H1 (cell line): ENCODE measurements around the gene POLA2. TPM values are rescaled to one million over a fixed set of nuclear protein-coding genes. Genes with fewer than 3 reads are reported as not detected.

Experiments
- CTCF ChIA-PET: fragments of 300-600 bp; sonication (Branson Sonifier 250); formaldehyde crosslinking; loops from one replicate; lab custom pipeline; 2021; ENCODE audit not compliant: partially characterized antibody; lab: Charles Lee
- POLR2A ChIA-PET: fragments of 300-600 bp; sonication (Branson Sonifier 250); formaldehyde crosslinking; loops from one replicate; lab custom pipeline; 2021; ENCODE audit warnings: inconsistent platforms; ENCODE audit not compliant: partially characterized antibody; lab: Charles Lee
- DNase-seq, 2 experiments: peaks; one replicate each; pipeline versions ENCODE4 v3.0.0 to v3.0.0-alpha.2; 2010 to 2022; ENCODE audit warnings: low spot score in 2 of 2, low read depth in 1 of 2, mixed read lengths in 1 of 2
- FAIRE-seq: peaks from 2 replicates; lab custom pipeline; 2011; peaks lifted over from hg19 to GRCh38; lab: Jason Lieb, UNC
- H2AFZ ChIP-seq: 2 replicates; pipeline ENCODE4 v1.8.1; 2012; ENCODE audit warnings: low read length, inconsistent platforms
- H2AK5ac ChIP-seq: 2 replicates; pipeline ENCODE4 v1.6.1; 2013; ENCODE audit warnings: low read depth, low read length
- H2BK120ac ChIP-seq: replicated peaks from 2 replicates; pipeline ENCODE3; 2013; ENCODE audit warnings: low read depth, low read length, inconsistent platforms
- H2BK12ac ChIP-seq: 2 replicates; pipeline ENCODE4 v1.6.1; 2013; ENCODE audit warnings: low read depth, low read length
- H2BK15ac ChIP-seq: 2 replicates; pipeline ENCODE4 v1.6.1; 2013; ENCODE audit warnings: low read length
- H2BK20ac ChIP-seq: 2 replicates; pipeline ENCODE4 v1.6.1; 2013; ENCODE audit warnings: low read length
- H2BK5ac ChIP-seq: 2 replicates; pipeline ENCODE4 v1.6.1; 2013; ENCODE audit warnings: low read depth, low read length
- H3K14ac ChIP-seq: 2 replicates; pipeline ENCODE4 v1.6.1; 2013; ENCODE audit warnings: inconsistent platforms; ENCODE audit not compliant: insufficient read length
- H3K18ac ChIP-seq: 2 replicates; pipeline ENCODE4 v1.6.1; 2013; ENCODE audit warnings: low read length; ENCODE audit errors: extremely low read depth
- H3K23ac ChIP-seq: 2 replicates; pipeline ENCODE4 v1.6.1; 2013; ENCODE audit warnings: inconsistent platforms; ENCODE audit not compliant: insufficient read length
- H3K23me2 ChIP-seq: 2 replicates; pipeline ENCODE4 v1.6.1; 2013; ENCODE audit warnings: low read depth, low read length
- H3K27ac ChIP-seq: 2 replicates; pipeline ENCODE4 v1.6.1; 2011; ENCODE audit warnings: low read depth, low read length, inconsistent platforms
- H3K27me3 ChIP-seq, 4 experiments: replicated peaks in 1 of 4; 1 replicate in 1 of 4; 2 replicates in 3 of 4; pipeline versions ENCODE4 v1.6.1 to v1.8.1; 2011 to 2013; ENCODE audit warnings: low read length in 3 of 4, mild to moderate bottlenecking in 3 of 4, inconsistent platforms in 2 of 4, mixed read lengths in 2 of 4, moderate library complexity in 1 of 4; ENCODE audit not compliant: control insufficient read depth in 3 of 4, insufficient read depth in 3 of 4; ENCODE audit errors: extremely low read depth in 1 of 4
- H3K36me3 ChIP-seq, 4 experiments: 2 replicates each; pipeline versions ENCODE4 v1.6.1 to v1.8.1; 2011 to 2013; ENCODE audit warnings: mild to moderate bottlenecking in 4 of 4, low read length in 3 of 4, moderate library complexity in 2 of 4, control low read depth in 1 of 4, inconsistent platforms in 1 of 4; ENCODE audit not compliant: insufficient read depth in 4 of 4, control insufficient read depth in 2 of 4
- H3K4ac ChIP-seq: replicated peaks from 2 replicates; pipeline ENCODE3; 2013; ENCODE audit warnings: low read length, low read depth, mixed read lengths, inconsistent platforms; ENCODE audit not compliant: insufficient read length
- H3K4me1 ChIP-seq, 4 experiments: replicated peaks in 1 of 4; 1 replicate in 1 of 4; 2 replicates in 3 of 4; pipeline versions ENCODE4 v1.6.1 to v1.8.1; 2011 to 2013; ENCODE audit warnings: low read length in 3 of 4, inconsistent platforms in 2 of 4, mixed read lengths in 1 of 4; ENCODE audit not compliant: insufficient read depth in 4 of 4, control insufficient read depth in 3 of 4
- H3K4me2 ChIP-seq, 2 experiments: 2 replicates each; pipeline versions ENCODE4 v1.6.1 to v1.8.1; 2011 to 2013; ENCODE audit warnings: low read depth in 2 of 2, low read length in 2 of 2, control low read depth in 1 of 2, inconsistent platforms in 1 of 2, mild to moderate bottlenecking in 1 of 2; ENCODE audit not compliant: insufficient read depth in 1 of 2
- H3K4me3 ChIP-seq, 4 experiments: fragments of 200-600, 300-600 bp in 1 of 4; sonication (generic), shearing (Covaris generic), sonication (Bioruptor Twin) in 1 of 4; 2 replicates each; pipeline versions ENCODE4 v1.5.1 to v1.8.1; 2011 to 2016; ENCODE audit warnings: low read length in 4 of 4, low read depth in 3 of 4, control low read depth in 2 of 4, inconsistent platforms in 2 of 4, mild to moderate bottlenecking in 2 of 4, mixed read lengths in 1 of 4, moderate library complexity in 1 of 4; ENCODE audit not compliant: insufficient read depth in 2 of 4; ENCODE audit errors: extremely low read depth in 1 of 4
- H3K56ac ChIP-seq: replicated peaks from 2 replicates; pipeline ENCODE3; 2013; ENCODE audit warnings: low read depth, mild to moderate bottlenecking, mixed read lengths, low read length, inconsistent platforms; ENCODE audit not compliant: insufficient read length
- H3K79me1 ChIP-seq: 2 replicates; pipeline ENCODE4 v1.6.1; 2013; ENCODE audit warnings: low read depth, low read length, control low read depth
- H3K79me2 ChIP-seq, 2 experiments: 2 replicates each; pipeline versions ENCODE4 v1.6.1 to v1.8.1; 2012 to 2013; ENCODE audit warnings: low read length in 2 of 2, mild to moderate bottlenecking in 2 of 2, inconsistent platforms in 1 of 2; ENCODE audit not compliant: insufficient read depth in 2 of 2, control insufficient read depth in 1 of 2
- H3K9ac ChIP-seq, 4 experiments: replicated peaks in 1 of 4; 1 replicate in 1 of 4; 2 replicates in 3 of 4; pipeline versions ENCODE4 v1.6.1 to v1.8.1; 2011 to 2013; ENCODE audit warnings: low read depth in 3 of 4, low read length in 3 of 4, control low read depth in 2 of 4, mild to moderate bottlenecking in 2 of 4, moderate library complexity in 2 of 4, inconsistent platforms in 1 of 4; ENCODE audit errors: extremely low read depth in 1 of 4
- H3K9me3 ChIP-seq, 2 experiments: 2 replicates each; pipeline versions ENCODE4 v1.6.1 to v1.8.1; 2012 to 2013; ENCODE audit warnings: mild to moderate bottlenecking in 2 of 2, moderate library complexity in 2 of 2, control low read depth in 1 of 2, inconsistent platforms in 1 of 2, low read depth in 1 of 2, low read length in 1 of 2, mixed read lengths in 1 of 2; ENCODE audit not compliant: insufficient read depth in 2 of 2
- H4K20me1 ChIP-seq, 2 experiments: replicated peaks in 1 of 2; 2 replicates each; pipeline versions ENCODE3 to v1.8.1; 2011 to 2013; ENCODE audit warnings: inconsistent platforms in 2 of 2, low read length in 2 of 2, mild to moderate bottlenecking in 1 of 2; ENCODE audit not compliant: insufficient read depth in 2 of 2, control insufficient read depth in 1 of 2
- H4K5ac ChIP-seq: 2 replicates; pipeline ENCODE4 v1.6.1; 2013; ENCODE audit warnings: low read length, low read depth, mixed read lengths, inconsistent platforms; ENCODE audit not compliant: insufficient read length
- H4K8ac ChIP-seq: 2 replicates; pipeline ENCODE4 v1.8.0; 2013; ENCODE audit warnings: mild to moderate bottlenecking, moderate library complexity, low read length, inconsistent platforms; ENCODE audit not compliant: insufficient read depth; ENCODE audit errors: extremely low read depth
- H4K91ac ChIP-seq: replicated peaks from 2 replicates; pipeline ENCODE3; 2013; ENCODE audit warnings: low read length, mixed read lengths, inconsistent platforms; ENCODE audit not compliant: insufficient read length
- BACH1 ChIP-seq: IDR thresholded peaks from 2 replicates; pipeline ENCODE4 v1.6.1; 2012; ENCODE audit warnings: low read length, improper control_type of control experiment
- CBX5 ChIP-seq: fragments of 300-800, 300-1000 bp; sonication (generic); IDR thresholded peaks from 2 replicates; pipeline ENCODE4 v1.7.1; 2016; ENCODE audit warnings: antibody characterized with exemption, low read length, low read depth
- CTBP2 ChIP-seq: IDR thresholded peaks from 2 replicates; pipeline ENCODE4 v1.7.0; 2011; ENCODE audit warnings: borderline replicate concordance, mild to moderate bottlenecking, moderate library complexity, mixed read lengths, low read length; ENCODE audit not compliant: insufficient read depth, insufficient read length
- GABPA ChIP-seq: IDR thresholded peaks from 2 replicates; pipeline ENCODE4 v1.6.1; 2011; ENCODE audit warnings: mild to moderate bottlenecking, low read length, moderate library complexity, borderline replicate concordance; ENCODE audit not compliant: insufficient read depth
- KDM1A ChIP-seq: fragments of 200-600, 300-600 bp; sonication (generic); IDR thresholded peaks from 2 replicates; pipeline ENCODE4 v1.7.1; 2016; ENCODE audit warnings: mild to moderate bottlenecking, low read length, borderline replicate concordance
- KDM5A ChIP-seq: fragments of 200-600 bp; IDR thresholded peaks from 2 replicates; pipeline ENCODE4 v1.7.1; 2012; ENCODE audit warnings: mild to moderate bottlenecking, low read length, inconsistent platforms, mixed read lengths
- RNF2 ChIP-seq: fragments of 200-900, 300-1000 bp; sonication (generic); IDR thresholded peaks from 2 replicates; pipeline ENCODE4 v1.7.1; 2016; ENCODE audit warnings: borderline replicate concordance, low read depth, mild to moderate bottlenecking, antibody characterized with exemption, low read length; ENCODE audit not compliant: poor library complexity, severe bottlenecking; ENCODE audit errors: missing control alignments
- SP1 ChIP-seq: IDR thresholded peaks from 2 replicates; pipeline ENCODE4 v1.6.1; 2011; ENCODE audit warnings: low read depth, low read length
- SP2 ChIP-seq: IDR thresholded peaks from 2 replicates; pipeline ENCODE4 v1.6.1; 2012; ENCODE audit warnings: mild to moderate bottlenecking, low read length, inconsistent platforms
- SRF ChIP-seq: IDR thresholded peaks from 2 replicates; pipeline ENCODE4 v1.6.1; 2011; ENCODE audit warnings: mild to moderate bottlenecking, low read depth, low read length, moderate library complexity
- TBP ChIP-seq: IDR thresholded peaks from 2 replicates; pipeline ENCODE4 v1.6.1; 2011; ENCODE audit warnings: low read depth, low read length, improper control_type of control experiment
- YY1 ChIP-seq: IDR thresholded peaks from 2 replicates; pipeline ENCODE4 v1.6.1; 2011; ENCODE audit warnings: low read depth, mild to moderate bottlenecking, low read length
- WGBS, 2 experiments: shearing (Covaris generic) in 1 of 2; methylation state at CpG; one replicate each; pipeline versions ENCODE4 v1.1.6 to v1.1.7; 2013 to 2015; ENCODE audit warnings: low lambda C conversion rate in 2 of 2, mixed read lengths in 2 of 2, inconsistent platforms in 1 of 2, low coverage in 1 of 2, missing lambda C conversion rate in 1 of 2; ENCODE audit not compliant: insufficient replicate concordance in 2 of 2, insufficient coverage in 1 of 2, insufficient read length in 1 of 2; ENCODE audit errors: extremely low coverage in 1 of 2, missing lambda C conversion rate in 1 of 2; 5-methylcytosine and 5-hydroxymethylcytosine counted together
- polyA plus RNA-seq, 7 experiments: library from polyadenylated mRNA; depleted of rRNA in 3 of 7; stranded (reverse) in 5 of 7; unstranded in 2 of 7; fragments of >200 nt in 5 of 7; fragments of 200-250 nt in 2 of 7; gene quantifications; 1 replicate in 5 of 7; 2 replicates in 1 of 7; 4 replicates in 1 of 7; pipeline versions ENCODE4 v1.2.1 to v1.2.3, GENCODE V29; 2011 to 2013; ENCODE audit warnings: missing spikeins in 2 of 7, mixed read lengths in 2 of 7
- total RNA-seq: library from RNA; stranded (reverse); fragmentation: NEBNext Ultra II Directional; extraction: Animal tissue kit (Norgen Biotek cat#: 25700); gene quantifications from 2 replicates; pipeline ENCODE4 v1.2.1, GENCODE V29; 2021

POLA2 gene
- total and polyA plus RNA-seq, 2 of the 8 experiments (the other 6 are each of a cell fraction or from before 2014, with no cell fraction given): 31.2 to 55.9 TPM

- Histone ChIP-seq H4K91ac (no peak overlapping the region), H3K56ac (no peak overlapping the region), H3K4me3 (peak overlapping the region; percentile 89 to 96 (median 94)), H3K79me1 (peaks cover 10% of the 10 kb centered on the region), H4K20me1 (peaks cover 8 to 9% of the 10 kb centered on the region in 2 experiments), H2BK15ac (no peak overlapping the region), H3K23me2 (peaks cover 3% of the 10 kb centered on the region), H2BK12ac (no peak overlapping the region), H3K9ac (peak overlapping the region in 2 of 4 experiments; percentile 94 to 96; a peak in 3 of 7 replicates), H3K18ac (no peak overlapping the region), H3K23ac (no peak overlapping the region), H3K27ac (no peak overlapping the region), H4K5ac (no peak overlapping the region), H3K4me2 (peak overlapping the region; percentile 81 to 100), H2AFZ (no peak overlapping the region), H2BK120ac (no peak overlapping the region), H3K9me3 (no peaks in the 10 kb centered on the region), H3K14ac (no peak overlapping the region), H3K4me1 (peaks cover 0 to 4% (median 3%) of the 10 kb centered on the region in 4 experiments; a peak in 3 of 7 replicates), H3K27me3 (no peaks in the 10 kb centered on the region), H2AK5ac (no peak overlapping the region), H3K79me2 (peaks cover 11 to 51% of the 10 kb centered on the region in 2 experiments), H2BK20ac (no peak overlapping the region), H3K36me3 (peaks cover 0 to 3% (median 0%) of the 10 kb centered on the region in 4 experiments; a peak in 1 of 8 replicates), H3K4ac (no peak overlapping the region), H4K8ac (no peak overlapping the region), H2BK5ac (no peak overlapping the region)
- POLR2A ChIA-PET: interaction anchor here (0.6 to 20.9 kb wide), 13 partner anchors 9 to 190 kb away, joined by 3 to 208 read pairs (median 6); partner anchors contain the start of genes CDC42EP2, MALAT1, NEAT1 and SCYL1
- DNase-seq: no peak
- CTCF ChIA-PET: interaction anchor here (0.7 to 52.8 kb wide), 7 partner anchors 12 to 81 kb away, joined by 3 to 1179 read pairs (median 3); partner anchors contain the start of genes CDC42EP2 and TIGD3
- WGBS, 2 experiments: 41% methylated on average over 5 of the region's 5 CpGs; no CpG with 5 or more reads in 1 of the 2 experiments
- FAIRE-seq: no peak
- no peak for TF ChIP-seq TBP
- no peak for TF ChIP-seq SP1
- no peak for TF ChIP-seq KDM1A
- TF ChIP-seq SP2: no peak
- TF ChIP-seq YY1: no peak
- no peak for TF ChIP-seq CBX5
- TF ChIP-seq KDM5A: no peak
- no peak for TF ChIP-seq SRF
- no peak for TF ChIP-seq GABPA
- no peak for TF ChIP-seq BACH1
- TF ChIP-seq CTBP2: no peak
- no peak for TF ChIP-seq RNF2
Measured at GRCh38 chr11:65334696-65335295, 73.0 kb downstream of the POLA2 start.
